HG03558 (cell line): ENCODE data around the gene SMU1.
A peak's percentile ranks its signal among the peaks of the same experiment; 100 is the strongest.
"Not testable (repeated sequence)": the region's sequence is repeated elsewhere in the genome, so short reads cannot be mapped to it uniquely, and the experiment has no call there.

ENCODE experiments used
- ATAC-seq: cut with Tn5 transposase; IDR thresholded peaks from one replicate; pipeline ENCODE4 v1.9.1; 2021; ENCODE audit warnings: moderate number of reproducible peaks; ENCODE audit not compliant: unreplicated experiment; ENCODE audit errors: extremely low read depth

The SMU1 gene

DNA sequence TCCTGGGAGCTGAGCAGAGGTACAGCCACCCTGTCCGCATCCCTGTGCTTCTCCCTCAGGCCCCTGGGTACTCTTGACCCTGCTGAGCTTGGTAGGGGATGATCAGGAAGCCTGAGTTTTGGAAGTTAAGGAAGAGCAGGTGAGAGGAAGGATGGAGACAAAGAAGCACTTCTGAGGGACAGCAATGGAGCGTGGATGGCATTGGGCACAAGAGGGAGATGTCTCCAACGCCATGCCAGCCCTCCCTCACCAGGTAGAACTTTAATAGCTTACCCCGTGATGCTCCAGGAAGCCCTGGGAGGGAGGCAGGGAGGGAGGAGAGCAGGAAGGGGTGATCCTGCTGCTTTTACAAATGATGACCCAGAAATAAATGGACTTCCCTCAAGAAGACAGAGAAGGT is 29.9 kb upstream of the SMU1 start:
- no peak for ATAC-seq

DNA sequence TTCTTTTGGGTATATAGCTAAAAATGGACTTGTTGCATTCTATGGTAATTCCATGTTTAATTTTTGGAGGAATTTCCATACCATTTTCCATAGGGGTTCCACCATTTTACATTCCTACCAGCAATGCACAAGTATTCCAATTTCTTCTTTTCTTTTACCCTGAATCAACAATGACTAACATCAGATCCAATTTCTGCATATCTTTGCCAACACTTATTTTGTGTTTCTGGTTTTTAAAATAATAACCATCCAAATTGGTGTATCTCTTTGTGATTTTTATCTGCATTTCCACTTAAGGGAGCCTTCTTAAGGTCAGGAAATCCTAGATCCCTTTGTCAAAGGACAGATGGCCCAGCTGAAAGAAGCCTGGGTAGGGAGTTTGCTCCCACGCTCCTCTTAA is 29.5 kb upstream of the SMU1 start:
- ATAC-seq = no peak

DNA sequence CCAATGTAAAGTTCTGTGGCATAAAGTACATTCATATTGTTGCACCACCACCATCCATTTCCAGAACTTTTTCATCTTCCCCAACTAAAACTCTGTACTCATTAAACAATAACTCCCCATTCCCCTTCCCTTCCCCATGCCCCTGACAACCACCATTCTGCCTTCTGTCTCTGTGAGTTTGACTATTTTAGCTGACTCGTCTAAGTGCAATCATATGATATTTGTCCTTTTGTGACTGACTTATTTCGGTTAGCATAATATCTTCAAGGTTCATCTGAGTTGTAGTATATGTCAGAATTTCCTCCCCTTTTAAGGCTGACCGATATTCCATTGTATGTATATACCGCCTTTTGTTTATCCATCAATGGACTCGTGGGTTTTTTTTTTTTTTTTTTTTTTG is 29.0 kb upstream of the SMU1 start:
- ATAC-seq = no peak

DNA sequence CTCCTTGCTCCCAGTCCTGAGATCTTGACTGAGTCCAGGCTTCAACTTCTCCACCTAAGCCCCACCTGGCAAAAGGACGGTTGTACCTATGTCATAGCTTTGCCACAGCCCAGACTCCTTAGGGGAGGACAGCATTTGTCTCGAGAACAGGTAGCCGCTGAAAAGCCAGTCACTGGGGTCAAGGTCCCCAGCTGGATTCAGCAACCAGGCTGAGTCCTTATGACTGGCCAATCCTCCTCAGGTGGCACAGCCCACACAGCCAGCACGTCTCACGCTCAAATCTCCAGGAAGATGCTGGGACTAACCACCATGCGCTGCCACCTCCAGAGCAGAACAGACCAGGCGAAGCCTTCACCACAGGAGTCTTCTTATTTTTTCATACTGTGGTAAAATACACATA is 27.9 kb upstream of the SMU1 start:
- ATAC-seq = no peak

DNA sequence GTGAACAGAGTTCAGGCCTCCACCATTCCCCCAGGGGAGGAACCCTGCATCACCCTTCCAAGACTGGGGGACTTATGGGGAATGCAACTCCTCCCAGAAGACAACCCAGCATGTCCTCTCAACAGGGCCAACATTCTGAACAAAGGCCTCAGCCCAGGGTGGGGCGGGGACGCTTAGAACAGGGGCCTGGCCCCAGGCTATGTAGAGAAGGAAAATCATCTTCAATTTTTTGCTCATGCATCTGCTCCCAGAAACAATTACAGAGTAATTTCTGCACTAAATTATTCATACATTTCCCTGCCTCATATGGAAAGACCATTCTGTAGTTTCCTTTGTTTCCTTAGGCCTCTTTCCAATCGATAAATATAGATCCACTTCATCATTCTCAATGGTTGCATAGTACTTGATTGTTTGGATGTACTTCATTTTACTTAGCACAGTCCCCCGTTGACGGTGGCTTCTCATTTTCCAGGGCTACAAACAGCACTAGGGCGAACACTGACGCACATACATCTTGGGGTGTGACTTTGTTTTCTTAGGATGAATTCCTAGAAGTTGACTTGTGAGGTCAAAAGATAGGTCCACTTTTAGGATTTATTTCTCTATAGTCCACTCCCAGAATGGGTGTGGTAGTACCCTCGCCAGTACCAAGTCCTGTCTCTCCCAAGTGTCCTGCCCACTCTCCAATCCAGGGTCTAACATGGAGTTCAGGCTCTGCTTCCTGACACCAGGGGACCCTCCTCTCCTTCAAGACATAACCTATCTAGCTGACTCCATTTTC is 27.2 kb upstream of the SMU1 start:
- ATAC-seq = no peak

DNA sequence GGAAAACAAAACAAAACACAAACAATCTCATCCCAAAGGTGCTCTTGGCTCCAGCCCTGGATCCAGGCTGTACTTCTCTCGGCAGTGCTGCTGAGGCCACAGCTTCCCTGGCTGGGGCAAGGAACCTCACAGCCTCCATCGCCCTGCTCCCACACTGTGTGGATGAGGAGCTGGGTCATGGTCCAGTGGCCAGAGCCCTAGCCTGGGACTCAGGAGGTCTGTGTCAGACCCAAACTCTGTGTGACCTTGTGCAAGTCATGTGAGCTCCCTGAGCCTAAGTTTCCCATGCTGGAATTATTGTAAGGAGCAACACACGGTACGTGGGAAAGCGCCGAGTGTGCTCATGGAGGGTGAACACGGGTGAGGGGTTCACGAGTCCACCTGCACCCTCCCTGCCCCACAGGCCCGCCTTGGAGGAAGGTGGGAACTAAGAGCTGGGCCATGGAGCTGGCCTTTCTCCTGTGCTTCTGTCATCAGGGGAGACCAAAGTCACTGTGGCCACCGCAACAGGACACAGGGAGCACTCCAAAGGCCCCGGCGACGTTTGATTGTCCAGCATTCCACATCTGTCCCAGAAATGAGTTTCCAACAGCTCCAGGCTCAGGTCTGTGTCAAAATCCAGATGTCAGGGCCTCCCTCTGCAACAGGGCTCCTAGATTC is 26.2 kb upstream of the SMU1 start:
- ATAC-seq = no peak

DNA sequence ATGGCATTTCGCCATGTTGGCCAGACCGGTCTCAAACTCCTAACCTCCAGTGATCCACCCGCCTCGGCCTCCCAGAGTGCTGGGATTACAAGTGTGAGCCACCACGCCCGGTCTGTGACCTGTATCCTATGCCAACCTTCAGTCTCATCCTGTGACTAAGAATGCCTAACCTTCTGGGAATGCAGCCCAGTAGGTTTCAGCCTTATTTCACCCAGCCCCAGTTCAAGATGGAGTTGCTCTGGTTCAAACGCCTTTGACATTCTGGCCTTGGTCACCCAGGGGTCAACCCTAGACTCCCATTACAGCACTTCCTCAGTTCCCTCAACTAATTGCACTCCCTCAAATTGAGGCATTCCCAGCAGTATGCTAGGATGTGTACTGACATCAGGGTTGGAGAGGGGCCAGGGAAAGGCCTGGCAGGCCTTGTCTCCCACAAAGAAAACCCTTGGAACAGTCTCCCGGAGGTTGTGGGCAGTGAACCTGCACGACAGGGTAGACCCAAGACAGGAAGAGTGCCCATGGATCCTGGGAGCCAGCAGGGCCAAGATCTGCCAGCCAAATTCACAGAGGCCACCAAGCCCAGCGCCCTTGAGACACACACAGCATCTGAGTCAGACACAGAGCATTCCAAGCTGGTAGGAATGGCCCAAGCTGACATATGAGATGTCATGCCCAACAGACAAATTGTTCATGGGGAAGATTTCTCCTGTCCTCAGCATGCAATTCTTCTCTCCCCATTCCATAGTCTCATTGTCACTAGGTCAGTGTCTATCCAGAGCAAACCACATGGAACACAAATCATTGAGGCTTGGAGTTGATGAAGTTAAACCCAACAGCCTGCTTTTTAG is 24.9 kb upstream of the SMU1 start:
- no peak for ATAC-seq

DNA sequence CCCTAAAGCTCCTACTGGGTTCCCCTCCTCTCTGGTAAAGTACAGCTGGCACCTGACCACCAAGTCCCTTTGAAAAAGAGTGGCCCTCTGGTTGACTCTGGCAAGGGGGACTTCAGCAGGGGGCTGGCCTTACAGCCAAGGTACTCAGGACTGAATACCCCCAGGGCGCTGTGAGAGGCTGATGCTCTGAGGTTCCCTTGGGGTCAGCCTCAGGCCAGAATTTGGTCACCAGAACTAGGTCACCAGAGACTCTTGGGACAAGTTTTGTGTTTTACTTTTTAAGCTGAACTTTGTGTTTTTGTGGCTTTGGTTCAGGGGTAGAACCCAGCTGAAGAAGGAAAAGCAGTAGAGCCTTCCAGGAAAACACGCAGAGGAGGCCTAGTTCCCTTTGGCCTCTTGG is 23.3 kb upstream of the SMU1 start:
- ATAC-seq = no peak

DNA sequence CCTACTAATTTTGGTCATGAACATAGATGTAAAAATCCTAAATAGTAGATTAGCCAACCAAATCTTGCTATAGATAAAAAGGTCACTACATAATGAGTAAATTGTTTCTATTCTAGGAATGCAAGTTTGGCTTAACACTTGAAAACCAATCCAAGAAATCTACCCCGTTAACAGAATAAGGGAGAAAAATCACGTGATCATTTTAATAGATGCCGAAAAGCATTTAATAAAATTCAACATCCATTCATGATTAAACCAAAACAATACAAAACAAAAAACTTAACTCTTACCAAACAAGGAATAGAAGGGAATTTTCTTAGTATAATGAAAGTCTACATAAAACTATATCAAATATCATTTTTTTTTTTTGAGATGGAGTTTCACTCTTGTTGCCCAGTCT is 20.7 kb upstream of the SMU1 start:
- no peak for ATAC-seq

DNA sequence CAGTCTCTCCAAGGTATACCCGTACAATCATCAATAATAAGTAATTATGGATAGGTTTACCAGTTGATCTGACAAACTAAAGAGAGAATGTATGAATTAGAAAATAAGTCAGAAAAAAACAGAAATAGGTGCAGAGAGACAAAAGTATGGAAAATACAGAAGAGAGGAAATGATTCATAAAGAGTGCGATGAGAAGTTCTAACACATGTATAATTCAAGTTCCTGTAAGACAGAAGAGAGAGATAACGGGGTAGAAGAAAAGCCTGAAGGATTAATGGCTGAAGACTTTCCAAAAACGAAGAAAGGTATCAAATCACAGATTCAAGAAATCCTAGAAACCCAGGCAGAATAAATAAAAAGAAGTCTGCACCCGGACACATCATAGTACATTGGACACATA is 16.2 kb upstream of the SMU1 start:
- ATAC-seq = no peak

DNA sequence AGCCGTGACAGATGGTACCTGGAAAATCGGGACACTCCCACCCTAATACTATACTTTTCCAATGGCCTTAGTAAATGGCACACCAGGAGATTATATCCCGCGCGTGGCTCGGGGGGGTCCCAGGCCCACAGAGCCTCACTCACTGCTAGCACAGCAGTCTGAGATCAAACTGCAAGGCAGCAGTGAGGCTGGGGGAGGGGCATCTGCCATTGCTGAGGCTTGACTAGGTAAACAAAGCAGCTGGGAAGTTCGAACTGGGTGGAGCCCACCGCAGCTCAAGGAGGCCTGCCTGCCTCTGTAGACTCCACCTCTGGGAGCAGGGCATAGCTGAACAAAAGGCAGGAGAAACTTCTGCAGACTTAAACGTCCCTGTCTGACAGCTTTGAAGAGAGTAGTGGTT is 9.2 kb upstream of the SMU1 start:
- ATAC-seq = not testable (repeated sequence)

DNA sequence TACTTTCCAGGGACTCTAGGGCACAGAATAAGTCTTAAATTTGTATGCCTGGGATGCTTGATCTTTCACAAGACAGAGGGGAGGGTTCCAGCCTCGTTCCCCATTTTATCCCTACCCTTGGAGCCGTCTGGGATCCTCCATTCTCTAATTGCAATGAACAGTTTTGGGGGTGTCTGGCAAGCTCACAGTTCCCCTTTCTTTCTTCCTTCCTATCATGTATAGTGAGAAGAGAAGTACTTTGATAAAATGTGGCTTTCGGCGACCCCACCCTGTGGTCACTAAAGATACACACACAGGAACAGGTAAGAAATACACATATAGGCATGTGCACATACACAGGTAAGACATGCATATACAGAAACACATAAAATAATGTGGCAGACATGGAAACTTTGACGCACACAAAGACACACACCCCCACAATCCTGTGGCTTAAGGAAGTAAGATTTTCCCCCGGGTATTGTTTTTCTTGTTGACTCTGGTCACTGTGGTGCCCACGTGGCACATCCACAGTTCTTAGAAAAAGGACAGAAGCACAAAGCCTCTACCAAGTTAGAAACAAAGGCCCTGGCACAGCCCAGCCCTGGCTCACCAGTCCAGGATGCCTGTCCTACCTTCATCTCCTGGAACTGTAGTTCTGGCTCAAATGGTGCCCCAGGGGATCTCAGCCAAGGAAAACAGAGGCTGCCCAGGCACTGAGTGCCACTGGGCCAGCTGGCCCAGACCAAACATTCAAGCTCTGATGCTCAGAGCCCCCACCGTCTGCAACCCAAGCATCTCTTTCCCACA is 6.3 kb upstream of the SMU1 start:
- no peak for ATAC-seq

DNA sequence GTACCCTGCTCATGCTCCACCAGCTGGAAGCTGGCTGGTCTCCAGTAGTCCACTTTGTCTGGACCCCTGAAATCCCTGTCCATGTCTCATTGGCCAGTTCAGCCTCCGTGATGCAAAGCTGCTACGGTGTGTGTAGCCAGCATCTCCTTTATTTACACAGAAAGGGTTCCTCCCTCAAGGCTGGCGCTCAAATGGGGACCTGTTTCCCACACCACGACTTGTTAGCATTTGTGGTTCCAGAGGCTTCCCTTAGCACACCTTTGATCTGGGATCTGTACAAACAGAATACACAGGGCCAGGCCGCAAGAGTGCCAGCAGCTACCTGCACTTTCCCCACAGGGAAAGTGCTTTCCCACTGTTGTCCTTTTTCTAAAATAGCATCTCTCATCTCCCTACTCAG is 5.7 kb upstream of the SMU1 start:
- no peak for ATAC-seq

DNA sequence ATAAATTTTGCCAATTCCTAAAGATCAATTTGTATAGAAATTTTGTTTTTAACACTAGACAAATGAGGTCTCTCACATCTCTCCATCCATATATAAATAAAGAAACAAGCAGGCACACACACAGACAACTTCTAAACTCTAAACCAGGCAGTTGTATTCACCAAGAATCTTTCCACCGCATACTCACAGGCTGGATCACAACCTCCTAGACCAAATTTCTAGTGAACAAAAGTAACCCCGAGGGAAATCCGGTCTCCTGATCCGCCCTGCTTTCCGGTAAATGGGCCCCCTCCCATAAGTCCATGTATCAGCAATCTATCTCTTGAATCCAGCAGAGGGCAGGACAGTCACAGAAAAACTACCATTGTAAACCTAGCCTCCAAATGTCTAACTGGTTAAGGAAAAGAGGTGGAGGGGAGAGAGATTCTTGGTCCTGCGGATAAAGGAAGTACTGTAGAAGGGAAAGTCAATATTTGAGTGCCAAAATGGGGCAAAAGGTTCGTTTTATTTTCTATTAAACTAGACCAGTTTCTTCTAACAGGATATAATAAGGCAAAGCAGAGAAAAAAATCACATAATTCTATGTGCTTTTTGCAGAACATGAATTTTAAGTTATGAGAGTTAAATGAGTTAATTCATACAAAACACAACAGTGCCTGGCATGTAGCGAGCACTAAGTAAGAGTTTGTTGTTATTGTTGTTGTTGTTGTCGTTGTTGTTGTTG is 4.8 kb upstream of the SMU1 start:
- ATAC-seq = no peak

DNA sequence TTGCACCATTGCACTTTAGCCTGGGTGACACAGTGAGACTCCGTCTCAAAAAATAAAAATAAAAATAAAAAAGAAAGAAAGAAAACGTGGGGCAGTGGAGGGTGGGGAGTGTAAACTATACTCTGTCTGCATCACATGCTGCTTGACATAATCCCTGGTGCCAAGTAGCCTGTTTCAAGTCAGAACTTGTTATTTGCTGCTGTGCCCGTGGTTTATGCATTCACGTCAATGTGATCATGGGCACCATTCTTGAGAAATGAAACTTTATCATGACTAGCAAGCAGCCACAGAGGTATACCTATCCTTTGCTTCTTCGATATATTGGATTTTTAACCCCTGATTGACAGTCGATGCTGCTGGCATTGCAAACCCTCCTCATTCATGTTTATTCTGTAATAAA is 4.1 kb upstream of the SMU1 start:
- no peak for ATAC-seq

DNA sequence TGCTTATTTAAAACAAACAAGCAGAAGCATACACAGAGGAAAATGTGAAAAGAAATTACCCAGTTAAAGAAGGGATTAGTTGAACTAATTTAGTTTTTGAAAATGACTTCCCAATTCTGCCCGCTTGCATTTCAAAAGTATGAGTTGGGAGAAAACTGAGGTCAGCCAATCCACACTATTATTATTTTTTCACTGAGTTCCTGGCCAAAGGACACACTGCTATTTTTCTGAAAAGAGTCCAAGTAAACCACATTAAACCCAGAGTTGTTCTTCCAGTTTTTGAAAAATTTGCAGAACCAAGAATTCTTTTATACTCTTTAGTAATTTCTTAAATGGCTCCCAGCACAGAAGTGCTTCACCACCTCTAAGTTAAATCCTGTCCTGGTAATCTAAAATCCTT is 7.5 kb downstream of the SMU1 start:
- no peak for ATAC-seq

DNA sequence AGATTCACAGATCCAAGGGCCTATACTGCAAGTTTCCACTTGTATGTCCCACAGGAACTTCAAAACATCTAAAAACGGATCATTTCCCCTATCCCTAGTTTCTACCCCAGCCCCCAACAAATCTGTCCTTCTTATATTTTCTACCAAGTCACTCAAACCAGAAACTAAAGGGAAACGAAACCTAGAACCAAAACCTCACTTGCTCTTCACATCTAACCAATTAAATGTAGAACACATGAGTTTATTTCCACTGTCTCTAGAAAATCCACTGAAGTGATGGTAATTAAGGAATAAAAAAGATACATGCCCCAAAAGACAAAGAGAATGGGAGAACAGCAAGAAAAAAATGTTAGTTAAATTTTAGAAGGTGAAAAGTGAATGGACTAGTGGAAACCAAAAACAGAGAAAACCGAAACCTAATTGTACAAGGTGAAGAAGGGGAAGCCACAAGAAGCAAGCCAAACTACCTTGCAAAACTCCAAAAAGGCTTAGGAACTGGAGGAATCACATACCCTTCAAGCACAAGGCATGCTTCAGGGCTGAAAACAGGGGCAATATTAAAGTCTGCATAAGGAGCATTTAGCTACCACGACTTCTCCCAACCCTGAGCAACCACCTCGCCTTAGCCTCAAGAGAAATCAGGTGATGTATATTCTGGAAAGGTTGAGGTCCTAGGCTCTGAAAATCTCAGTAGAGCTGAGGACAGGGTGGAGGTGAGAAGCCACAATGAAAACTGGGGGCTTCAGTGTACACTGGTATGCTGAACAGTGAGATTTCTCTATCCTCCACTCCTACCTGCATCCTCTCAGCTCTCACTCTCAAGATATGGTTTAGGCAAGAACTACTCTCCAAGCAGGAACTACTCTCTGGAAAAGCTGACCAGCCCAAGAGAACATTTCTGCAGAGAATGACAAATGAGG is 11.1 kb downstream of the SMU1 start:
- peak; percentile 80 for ATAC-seq

DNA sequence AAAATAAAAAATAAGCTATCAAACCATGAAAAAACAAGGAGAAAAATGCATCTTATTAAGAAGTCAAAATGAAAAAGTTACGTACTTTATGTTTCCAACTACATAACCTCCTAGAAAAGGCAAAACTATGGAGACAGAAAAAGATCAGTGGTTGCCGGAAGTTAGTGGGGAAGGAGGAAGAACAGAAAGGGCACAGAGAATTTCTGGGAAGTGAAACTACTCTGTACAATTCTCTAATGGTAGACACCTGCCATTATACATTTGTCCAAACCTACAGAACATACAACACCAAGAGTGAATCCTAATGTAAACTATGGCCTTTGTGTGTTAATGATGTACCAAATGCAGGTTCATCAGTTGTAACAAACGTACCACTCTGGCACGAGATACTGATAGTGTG is 25.3 kb downstream of the SMU1 start:
- no peak for ATAC-seq
